GM12872 (cell line): ENCODE results near the gene COMMD4.

Source experiments
- TF ChIP-seq, protein P1 (sequence below): IDR thresholded peaks from 3 replicates; pipeline ENCODE4 v1.5.1; 2011; ENCODE audit warnings: low read depth, mild to moderate bottlenecking, low read length, moderate library complexity; ENCODE audit not compliant: insufficient read depth

Gene COMMD4

DNA sequence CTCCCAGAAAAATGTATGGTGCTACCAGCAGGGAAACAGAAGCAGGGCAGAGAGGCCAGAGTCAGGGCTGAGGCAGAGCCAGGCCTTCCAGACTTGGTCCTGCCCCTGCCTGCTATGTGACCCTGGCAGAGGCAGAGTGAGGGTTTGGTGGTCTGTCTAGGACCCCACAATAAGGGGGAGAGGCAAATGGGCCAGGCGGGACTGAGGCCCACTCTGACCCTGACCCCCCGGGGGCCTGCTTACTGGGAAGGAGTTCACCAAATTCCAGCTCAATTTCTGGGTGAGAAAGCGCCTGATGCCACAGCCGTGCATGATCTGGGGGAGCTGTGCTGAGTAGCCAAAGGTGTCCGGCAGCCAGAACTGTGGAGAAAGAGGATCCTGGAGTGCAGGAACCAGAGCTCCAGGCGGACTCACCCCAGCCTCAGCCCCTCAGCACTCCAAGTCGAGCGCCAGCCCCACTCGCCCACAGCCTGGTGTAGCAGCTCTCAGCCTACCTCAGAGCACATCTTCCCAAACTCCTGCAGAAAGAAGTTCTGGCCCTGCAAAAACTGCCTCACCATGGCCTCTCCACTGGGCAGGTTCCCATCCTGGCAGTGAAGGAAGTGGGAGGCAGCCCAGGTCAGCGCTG is 25.6 kb downstream of the COMMD4 start:
- TF ChIP-seq, protein P1, sequence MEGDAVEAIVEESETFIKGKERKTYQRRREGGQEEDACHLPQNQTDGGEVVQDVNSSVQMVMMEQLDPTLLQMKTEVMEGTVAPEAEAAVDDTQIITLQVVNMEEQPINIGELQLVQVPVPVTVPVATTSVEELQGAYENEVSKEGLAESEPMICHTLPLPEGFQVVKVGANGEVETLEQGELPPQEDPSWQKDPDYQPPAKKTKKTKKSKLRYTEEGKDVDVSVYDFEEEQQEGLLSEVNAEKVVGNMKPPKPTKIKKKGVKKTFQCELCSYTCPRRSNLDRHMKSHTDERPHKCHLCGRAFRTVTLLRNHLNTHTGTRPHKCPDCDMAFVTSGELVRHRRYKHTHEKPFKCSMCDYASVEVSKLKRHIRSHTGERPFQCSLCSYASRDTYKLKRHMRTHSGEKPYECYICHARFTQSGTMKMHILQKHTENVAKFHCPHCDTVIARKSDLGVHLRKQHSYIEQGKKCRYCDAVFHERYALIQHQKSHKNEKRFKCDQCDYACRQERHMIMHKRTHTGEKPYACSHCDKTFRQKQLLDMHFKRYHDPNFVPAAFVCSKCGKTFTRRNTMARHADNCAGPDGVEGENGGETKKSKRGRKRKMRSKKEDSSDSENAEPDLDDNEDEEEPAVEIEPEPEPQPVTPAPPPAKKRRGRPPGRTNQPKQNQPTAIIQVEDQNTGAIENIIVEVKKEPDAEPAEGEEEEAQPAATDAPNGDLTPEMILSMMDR = no peak

DNA sequence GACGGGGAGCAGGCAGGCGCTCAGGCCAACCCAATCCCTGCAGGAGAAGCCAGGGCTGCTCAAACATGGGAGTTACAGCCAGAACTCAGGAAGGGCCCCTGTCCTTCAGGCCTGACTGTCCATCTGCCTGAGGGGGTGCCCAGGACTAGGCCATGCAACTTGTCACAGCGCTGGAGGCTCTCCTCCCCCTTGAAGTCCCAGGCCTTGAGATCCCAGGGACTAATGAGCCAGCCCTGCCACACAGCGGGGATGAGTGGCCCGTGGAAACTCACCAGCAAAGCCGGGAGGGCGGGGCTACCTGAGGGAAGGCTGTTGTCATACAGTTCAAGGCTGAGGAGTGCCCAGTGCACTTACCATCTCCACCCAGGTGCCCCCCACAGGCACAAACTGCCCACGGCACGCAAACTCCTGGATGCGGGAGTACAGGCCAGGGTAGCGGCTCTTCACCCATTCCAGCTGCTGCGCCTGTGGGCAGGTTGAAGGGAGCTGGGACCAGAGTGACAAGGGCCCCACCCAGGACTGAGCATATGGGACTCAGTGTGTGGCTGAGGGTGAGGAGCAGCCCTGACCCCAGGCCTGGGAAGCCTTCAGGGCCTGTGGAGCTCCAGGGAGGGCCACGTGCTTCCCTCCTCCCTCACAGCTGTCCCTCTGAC is 26.3 kb downstream of the COMMD4 start:
- TF ChIP-seq, protein P1 = no peak

DNA sequence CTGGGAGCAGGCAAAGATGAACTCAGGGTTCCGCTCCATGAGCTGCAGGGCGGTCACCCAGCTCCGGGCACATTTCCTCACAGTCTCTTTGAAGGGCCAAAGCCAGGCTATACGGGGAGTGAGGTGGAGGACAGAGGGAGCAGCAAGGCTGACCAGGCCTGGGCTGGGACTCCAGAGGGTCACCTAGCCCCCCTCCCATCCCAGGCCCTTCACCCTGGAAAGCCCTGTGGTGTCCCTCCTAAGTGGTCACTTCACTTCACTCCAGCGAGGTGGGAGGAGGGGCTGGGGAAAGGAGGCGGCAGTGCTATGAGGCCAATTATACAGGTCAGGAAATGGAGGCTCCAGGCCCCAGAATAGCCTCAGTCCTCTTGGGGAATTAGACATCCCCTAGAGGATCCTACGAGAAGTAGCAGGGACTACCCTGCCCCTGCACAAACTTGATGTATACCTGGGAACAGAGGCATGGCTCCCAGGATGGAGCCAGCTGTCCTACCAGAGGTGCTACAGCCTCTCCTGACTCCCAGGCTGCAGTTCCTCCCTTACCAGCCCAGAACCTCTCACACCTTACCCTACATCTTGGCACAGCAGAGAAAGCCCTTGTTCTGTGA is 26.9 kb downstream of the COMMD4 start:
- TF ChIP-seq, protein P1 = 0 out of 3 replicates have a peak, but pooled peaks have one; percentile 11

DNA sequence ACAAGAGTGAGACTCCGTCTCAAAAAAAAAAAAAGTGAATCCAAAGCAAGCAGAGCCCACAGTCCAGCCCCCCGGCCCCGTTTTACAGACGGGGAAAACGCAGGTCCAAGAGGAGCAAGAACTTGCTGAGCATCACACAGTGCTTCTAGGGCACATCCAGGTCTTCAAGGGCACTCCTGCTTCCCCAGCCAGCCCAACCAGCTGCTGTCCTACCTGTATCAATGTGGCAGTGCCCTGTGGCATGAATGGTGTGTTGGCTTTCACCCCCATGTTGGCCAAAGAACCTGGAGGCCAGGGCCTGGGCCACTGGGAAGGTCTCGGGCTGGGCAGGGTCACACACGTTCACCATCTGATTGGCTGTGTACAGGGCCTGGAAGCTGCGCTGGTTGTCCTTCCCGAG is 27.9 kb downstream of the COMMD4 start:
- TF ChIP-seq, protein P1 = no peak

DNA sequence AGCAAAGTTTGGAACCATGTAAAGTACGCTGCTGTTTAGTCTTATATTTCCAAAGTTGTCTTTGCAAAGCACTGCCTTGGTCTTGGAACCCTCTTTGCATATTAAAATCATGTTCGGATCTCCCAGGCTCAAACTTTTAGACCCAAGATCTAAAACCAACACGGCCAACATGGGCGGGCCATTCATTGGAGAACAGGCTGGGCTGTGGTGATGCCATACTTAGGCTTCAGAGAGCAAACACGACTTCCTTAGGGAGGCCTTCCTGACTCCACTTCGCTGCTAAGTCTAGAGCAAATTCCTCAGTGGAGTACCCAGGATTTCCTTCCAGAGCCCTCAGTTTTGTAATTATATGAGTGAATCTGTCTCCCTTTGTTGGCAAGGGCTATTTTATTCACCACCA is 29.0 kb downstream of the COMMD4 start:
- TF ChIP-seq, protein P1 = no peak

DNA sequence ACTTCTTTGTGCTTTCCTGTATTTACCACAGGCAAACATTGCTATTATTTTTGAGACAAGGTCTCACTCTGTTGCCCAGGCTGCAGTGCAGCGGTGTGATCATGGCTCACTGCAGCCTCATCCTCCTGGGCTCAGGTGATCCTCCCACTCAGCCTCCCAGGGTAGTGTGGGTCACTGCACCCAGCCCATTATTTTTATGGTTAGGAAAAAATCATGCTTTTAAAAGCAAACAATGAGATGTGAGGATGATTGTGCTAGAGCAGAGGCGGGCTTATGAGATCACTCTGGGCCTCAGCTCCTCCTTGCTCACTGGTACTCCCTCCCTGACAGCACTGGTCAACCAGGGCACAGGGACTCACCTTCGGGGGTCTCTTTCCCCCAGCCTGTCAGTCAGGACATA is 30.3 kb downstream of the COMMD4 start:
- TF ChIP-seq, protein P1 = no peak

DNA sequence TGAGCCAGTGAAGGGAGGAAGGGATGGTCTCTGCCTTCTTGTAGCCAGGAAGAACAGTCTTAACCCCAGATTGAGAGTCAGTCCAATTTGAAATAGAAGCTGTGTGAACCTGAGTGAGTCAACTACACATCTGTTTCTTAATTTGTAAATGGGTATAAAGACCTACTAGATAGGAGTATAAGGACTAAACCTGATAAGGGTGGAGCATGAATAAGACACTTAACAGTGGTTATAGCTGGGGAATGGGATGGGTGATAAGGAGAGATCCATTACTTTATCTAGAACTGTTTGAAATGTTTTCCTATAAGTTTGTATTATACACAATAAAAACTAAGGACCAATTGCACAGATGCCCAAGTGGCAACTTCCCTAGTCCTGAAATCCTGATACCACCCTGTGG is 31.1 kb downstream of the COMMD4 start:
- TF ChIP-seq, protein P1 = no peak
